Keratinocyte (primary cell): ENCODE data around the gene EIF3CL.
"Not testable (repeated sequence)": the region's sequence is repeated elsewhere in the genome, so short reads cannot be mapped to it uniquely, and the experiment has no call there.

ENCODE experiments used
- CTCF ChIP-seq, 3 experiments: IDR thresholded peaks in 1 of 3; conservative IDR thresholded peaks in 1 of 3; optimal IDR thresholded peaks in 1 of 3; 2 replicates in 2 of 3; 3 replicates in 1 of 3; pipeline versions ENCODE3 to v1.5.1; 2011; ENCODE audit warnings: low read length in 3 of 3, mild to moderate bottlenecking in 3 of 3, moderate library complexity in 2 of 3, control low read depth in 1 of 3, inconsistent platforms in 1 of 3; ENCODE audit not compliant: insufficient read depth in 2 of 3; ENCODE audit errors: extremely low read depth in 1 of 3
- EZH2 ChIP-seq: IDR thresholded peaks from one replicate; pipeline ENCODE4 v1.6.1; 2012; ENCODE audit warnings: inconsistent platforms, mild to moderate bottlenecking, low read length, moderate library complexity

- TF ChIP-seq CTCF (optimal IDR thresholded peaks at IDR 0.05 in 1 of 3, IDR thresholded peaks at IDR 0.05 in 1 of 3, conservative IDR thresholded peaks at IDR 0.05 in 1 of 3; ENCODE audit: extremely low read depth in 1 of 3, insufficient read depth in 2 of 3, low read length in 3 of 3); EZH2: not testable (repeated sequence)
These were observed 35.7 kb downstream of the EIF3CL start for GRCh38 chr16:28367926-28368325.
